COR-L47 (cell line): ENCODE measurements around the gene FHIP2A.

ENCODE experiments used
- DNase-seq: peaks from one replicate; lab custom pipeline; 2025; lab: John Stamatoyannopoulos, UW

The FHIP2A gene

DNA sequence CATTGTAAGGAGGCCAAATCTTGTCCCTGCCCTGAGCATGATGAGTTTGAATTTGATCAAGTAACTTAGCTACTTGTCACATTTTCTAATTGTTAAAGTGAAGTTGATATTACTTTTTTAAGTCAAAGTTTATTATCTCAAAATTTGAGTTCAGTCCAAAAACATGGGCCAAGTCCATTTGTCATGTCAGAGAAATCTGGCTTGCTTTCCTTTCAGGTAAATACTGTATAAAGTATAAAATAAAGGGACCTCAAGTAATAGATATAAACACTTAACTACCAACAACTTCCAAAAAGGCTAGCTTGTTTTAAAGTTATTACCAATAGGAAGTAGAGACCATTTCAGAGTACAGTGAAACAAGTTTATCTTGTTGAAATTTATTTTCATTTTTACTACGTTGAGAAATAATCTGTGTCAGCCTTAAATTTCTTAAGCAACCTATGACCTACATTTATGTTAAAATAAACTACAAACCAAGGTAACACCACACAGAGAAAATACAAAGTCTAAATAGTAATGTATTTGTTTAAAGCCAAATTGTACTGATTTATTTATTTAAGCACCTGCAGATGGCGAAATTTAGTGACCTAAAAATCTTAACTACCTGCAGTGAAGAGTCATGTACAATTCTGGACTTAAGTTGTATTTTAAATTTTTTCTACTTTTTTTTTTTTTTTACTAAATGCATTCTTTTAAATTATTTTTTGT is 36.5 kb downstream of the FHIP2A start:
- DNase-seq: no peak

GRCh38 chr10:114859222-114859621 is 37.6 kb downstream of the FHIP2A start:
- no peak for DNase-seq

GRCh38 chr10:114862456-114862855 is 40.9 kb downstream of the FHIP2A start:
- DNase-seq: no peak

DNA sequence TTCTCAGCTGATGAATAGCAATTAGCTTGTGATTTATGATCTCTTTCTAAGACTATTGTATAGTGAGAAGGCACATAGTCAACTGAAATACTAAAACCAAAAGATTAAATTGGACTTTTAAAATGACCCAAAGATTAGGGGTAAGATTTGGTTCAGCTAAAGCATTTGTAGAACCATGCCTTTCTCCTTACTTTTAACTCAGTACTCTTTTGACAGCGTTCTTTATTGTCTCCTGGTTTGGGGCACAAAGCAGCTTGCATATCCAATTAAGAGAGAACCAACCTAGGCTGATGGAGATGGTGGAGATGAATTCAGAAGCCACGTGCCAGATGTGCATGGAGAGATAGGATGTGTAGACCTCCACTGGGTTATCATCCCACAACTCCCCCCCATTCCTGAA is 45.8 kb downstream of the FHIP2A start:
- DNase-seq: no peak

DNA sequence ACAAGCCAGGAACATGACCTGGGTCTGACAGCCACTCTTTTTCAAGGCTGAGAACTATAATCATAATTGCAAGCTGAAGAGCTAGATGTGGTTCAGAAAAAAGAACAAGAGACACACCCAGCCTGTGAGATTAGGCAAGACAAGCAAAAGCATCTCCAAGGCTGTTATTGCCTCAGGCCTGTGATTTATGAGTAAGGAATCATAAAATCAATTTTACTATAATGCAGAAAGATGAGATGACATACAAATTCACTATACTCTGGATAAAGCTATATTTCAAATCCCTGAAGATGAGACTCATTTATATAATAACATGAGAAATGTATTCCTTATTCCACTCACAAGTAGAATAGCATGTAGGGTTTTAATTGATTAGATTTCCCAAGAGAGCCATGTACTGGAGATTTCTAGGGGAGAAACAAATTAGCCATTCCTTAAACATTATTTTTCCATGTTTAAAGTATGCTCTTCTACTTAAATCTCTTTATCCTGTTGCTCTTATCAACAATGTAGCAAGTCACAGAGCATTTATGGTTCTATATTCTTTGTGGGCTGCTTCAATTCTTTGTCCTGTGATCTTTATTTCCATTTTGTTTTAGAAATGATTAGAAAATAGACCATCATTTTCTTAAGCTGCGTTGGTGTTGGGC is 47.4 kb downstream of the FHIP2A start:
- no peak for DNase-seq

DNA sequence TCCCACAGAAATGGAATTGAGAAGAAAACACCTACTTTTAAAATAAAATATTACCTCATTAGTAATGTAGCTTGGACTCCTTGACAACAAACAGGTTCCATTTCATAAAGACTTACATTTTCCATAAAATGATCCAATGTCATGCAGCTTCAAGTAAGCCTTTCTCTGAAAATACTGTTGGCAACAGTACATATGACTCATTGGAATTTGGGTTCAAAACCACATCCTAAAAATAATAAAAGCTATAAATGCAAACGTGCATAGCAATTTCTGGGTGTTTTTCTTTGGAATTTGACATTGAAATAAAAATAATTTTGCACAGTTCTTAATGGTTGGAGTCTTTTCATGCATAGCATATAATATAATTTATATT is 47.9 kb downstream of the FHIP2A start:
- DNase-seq: no peak

GRCh38 chr10:114870486-114870885 is 48.9 kb downstream of the FHIP2A start:
- DNase-seq: no peak

- no peak for DNase-seq
These were observed 49.8 kb downstream of the FHIP2A start for GRCh38 chr10:114871379-114871778.
